Stimulated activated CD8-positive, alpha-beta memory T cell treated with anti-CD3 and anti-CD28 coated beads, Interleukin-12 subunit alpha, Interleukin-12 subunit beta, amount 100 ng/mL, for 1 hour (primary cell): ENCODE measurements around the gene NENF.
"Not testable (repeated sequence)": the region's sequence is repeated elsewhere in the genome, so short reads cannot be mapped to it uniquely, and the experiment has no call there.

Source experiments
- DNase-seq: peaks from one replicate; pipeline ENCODE4 v3.0.0-alpha.2; 2020; ENCODE audit warnings: low read depth

Gene NENF

DNA sequence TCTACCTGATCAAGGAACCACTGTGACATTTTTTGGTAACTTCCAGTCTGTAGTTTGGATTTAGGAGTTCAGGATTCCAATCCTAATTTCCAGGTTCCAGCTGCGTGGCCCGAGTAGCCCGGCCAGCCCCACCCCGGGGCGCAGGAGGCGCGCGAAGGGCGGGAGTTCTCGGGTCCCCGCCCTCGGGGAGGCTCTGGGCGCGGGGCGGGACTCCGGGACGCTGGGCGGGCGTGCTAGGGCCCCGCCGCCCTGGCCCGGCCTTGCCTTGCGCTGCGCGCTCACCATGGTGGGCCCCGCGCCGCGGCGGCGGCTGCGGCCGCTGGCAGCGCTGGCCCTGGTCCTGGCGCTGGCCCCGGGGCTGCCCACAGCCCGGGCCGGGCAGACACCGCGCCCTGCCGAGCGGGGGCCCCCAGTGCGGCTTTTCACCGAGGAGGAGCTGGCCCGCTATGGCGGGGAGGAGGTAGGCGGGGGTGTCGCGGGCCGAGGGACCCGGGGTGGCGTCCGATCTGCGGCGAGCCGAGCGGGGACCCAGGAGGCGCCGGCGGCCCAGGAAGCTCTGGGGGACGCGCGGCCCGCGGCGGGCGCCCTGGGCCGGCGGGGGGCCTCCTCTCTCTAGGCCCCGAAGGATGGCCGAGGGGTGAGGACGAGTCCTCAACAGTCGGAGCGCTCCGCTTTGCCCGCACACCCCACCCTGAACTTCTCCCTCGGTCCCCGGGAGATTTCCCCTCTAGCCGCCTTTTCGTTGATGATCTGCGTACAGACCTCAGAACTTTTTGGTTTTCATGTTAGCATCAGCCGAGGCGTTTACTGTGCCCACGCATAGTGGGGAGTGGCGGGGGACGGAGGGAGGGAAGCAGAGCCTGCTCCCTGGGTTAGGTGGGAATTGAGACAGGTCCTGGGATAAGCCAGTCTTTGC, at the start of gene NENF:
Gene NENF (plus strand): TSS at position 260 of the 916 bp plus-strand sequence. CDS start 24 bp downstream, at position 284.
- peak; percentile 49 for DNase-seq

DNA sequence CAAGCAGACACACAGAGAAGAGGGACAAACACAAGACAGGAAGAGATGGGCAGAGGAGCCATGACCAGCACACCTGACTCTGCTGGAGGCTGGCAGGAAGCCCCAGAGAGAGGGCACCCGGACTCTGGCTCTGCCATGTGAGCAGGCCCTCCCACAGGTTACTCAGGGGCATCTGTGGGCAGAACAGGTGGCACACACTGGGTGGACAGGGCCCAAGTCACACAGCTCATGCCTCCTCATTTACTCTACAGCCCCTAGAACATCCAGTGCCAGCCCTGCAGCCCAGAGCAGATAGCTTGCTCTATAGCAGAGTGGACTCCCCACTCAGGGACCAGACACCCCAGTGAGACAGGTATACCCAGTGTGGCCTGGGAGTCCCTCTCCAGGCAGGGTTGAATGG, 46.7 kb upstream of the NENF start:
- no peak for DNase-seq

DNA sequence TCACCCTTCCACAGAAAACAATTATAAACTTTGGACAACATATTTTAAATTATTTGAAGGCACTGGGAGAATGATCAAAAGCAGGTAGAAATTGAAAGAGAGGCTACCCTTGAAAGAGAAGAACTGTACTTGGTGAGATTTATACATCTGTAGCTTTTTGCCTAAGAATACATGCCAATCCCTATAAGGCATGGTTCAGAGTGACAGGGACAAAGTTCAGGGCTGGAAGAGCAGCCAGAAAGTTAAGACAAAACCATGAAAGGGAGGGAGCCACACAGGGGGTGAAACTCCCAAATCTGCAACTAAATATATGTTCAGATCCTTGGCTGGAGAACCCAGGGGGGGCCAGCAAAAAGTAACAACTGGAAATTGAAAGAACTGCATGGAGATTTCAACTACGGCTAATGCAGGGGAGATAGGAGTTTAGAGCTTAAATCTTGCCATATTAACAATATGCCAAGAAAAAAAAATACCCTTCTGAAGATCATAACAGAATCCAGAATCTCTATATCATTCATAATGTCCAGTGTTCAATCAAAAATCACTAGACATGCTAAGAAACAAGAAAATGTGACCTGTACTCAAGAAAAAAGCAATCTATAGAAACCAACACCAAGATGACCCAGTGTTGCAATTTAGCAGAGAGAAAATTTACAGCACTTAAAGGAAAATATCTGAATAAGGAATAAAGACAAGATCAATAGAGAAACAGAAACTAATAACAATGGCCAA, 43.6 kb upstream of the NENF start:
- DNase-seq, result no peak

DNA sequence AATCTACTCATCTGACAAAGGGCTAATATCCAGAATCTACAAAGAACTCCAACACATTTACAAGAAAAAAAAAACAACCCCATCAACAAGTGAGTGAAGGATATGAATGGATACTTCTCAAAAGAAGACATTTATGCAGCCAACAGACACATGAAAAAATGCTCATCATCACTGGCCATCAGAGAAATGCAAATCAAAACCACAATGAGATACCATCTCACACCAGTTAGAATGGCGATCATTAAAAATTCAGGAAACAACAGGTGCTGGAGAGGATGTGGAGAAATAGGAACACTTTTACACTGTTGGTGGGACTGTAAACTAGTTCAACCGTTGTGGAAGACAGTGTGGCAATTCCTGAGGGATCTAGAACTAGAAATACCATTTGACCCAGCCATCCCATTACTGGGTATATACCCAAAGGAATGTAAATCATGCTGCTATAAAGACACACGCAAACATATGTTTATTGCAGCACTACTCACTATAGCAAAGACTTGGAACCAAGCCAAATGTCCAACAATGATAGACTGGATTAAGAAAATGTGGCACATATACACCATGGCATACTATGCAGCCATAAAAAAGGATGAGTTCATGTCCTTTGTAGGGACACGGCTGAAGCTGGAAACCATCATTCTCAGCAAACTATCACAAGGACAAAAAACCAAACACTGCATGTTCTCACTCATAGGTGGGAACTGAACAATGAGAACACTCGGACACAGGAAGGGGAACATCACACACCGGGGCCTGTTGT, 36.9 kb upstream of the NENF start:
- DNase-seq, result not testable (repeated sequence)

DNA sequence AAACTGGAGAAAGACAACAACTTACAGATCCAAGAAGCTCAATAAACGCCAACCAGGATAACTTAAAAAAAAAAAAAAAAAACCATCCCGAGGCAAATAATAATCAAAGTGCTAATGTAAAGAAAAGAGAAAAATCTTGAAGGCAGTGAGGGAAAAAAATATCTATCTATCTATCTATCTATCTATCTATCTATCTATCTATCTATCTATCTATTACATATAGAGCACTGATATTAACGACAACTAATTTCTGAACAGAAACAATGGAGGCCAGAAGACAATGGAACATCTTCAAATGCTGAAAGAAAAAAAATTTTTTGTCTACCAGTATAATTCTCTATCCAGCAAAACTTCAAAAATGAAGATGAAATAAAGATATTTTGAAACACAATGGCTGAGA, 36.1 kb upstream of the NENF start:
- no peak for DNase-seq

DNA sequence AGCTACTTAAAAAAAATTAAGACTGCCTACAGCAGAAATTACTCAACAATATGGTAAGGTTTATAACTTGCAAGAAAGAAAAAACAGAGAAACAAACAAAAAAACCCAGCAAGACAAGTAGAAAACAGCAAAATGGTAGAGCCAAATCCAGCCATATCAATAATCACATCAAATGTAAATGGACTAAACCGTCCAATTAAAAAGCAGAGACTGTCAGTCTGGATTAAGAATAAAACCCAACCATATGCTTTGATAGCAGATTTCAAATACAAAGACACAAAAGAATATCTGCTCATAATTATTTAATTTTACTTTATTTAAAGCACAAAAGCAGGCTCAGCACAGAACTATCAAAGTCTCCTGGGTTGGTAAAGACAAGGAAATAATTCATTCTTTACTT, 35.5 kb upstream of the NENF start:
- DNase-seq, result no peak

DNA sequence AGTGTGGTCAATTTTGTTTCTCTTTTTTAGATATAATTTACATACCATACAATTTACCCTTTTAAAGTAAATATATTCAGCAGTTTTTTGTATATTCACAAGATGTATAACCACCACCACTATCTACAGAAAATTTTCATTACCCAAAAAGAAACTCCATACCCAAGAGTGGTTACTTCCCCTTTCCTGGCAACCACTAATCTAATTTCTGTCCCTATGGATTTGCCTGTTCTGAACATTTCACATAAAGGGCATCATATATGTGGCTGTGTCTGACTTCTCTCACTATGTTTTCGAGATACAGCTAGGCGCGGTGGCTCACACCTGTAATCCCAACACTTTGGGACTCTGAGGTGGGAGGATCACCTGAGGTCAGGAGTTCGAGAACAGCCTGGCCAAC, 31.7 kb upstream of the NENF start:
- no peak for DNase-seq

DNA sequence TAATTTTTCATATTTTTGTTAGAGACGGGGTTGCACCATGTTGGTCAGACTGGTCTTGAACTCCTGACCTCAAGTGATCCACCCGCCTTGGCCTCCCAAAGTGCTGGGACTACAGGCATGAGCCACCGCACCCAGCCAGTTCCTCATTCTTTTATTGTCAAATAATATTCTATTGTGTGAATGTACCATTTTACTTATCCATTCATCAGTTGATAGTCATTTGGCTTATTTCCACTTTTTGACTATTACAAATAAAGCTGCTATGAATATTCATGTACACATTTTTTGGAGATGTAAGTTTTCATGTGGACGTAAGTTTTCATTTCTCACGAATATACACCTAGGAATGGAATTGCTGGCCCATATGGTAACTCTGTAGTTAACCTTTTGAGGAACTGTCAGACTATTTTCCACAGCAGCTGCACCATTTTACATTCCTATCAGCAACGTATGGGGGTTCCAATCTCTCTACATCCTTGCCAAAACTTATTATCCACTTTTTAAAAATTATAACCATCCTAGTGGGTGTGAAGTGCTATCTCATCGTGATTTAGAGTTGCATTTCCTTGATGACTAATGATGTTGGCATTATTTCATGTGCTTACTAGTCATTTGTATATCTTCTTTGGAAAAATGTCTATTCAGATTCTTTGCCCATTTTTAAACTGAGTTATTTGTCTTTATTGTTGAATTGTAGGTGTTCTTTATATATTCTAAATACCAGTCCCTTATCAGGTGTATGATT, 30.7 kb upstream of the NENF start:
- DNase-seq, result no peak

DNA sequence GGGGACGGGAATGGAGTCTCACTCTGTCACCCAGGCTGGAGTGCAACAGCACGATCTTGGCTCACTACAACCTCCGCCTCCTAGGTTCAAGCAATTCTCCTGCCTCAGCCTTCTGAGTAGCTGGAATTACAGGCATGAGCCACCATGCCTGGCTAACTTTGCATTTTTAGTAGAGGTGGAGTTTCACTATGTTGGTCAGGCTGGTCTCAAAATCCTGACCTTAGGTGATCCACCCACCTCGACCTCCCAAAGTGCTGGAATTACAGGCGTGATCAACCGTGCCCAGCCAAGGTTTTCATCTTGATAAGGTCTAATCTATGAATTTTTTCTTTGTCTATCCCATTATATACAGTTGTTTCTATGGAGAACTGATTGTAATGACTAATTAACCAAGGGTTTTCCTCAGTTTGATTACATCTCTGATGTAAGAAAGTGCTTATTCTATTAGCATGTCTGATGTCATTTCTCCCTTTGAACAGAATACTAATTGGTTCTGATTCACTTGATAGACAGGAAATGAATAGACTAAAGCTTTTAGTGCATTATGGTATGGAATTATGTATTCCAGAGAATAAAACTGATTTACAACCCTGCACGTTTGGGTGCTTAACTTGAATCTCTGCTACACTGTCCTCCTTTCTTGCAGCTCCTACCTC, 29.9 kb upstream of the NENF start:
- DNase-seq, result no peak

DNA sequence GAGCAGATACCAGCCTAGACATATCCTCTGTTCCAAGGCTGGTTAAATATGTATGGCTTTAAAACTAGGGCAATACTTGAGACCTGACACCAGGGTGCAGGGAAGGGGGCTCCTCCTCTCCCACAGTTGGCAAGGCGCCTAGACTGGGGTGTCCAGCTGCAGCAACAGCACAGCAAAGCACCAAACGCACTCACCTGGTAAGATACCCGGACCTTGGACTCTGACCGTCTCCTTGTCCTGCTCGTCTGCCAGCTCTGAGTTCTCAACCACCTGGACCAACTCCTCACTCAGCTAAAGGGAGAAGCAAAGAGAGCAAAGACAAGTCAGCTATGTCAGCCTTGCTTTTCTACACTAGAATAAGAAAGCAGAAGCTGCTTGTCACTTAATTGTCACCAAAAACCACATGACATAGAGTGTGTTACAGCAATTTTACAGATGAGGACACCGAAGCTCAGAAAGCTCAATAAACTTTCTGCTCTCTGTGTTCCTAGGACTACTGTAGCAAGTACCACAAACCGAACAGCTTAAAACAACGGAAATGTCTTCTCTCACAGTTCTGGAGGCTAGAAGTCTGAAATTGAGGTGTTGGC, 22.4 kb upstream of the NENF start:
- no peak for DNase-seq

DNA sequence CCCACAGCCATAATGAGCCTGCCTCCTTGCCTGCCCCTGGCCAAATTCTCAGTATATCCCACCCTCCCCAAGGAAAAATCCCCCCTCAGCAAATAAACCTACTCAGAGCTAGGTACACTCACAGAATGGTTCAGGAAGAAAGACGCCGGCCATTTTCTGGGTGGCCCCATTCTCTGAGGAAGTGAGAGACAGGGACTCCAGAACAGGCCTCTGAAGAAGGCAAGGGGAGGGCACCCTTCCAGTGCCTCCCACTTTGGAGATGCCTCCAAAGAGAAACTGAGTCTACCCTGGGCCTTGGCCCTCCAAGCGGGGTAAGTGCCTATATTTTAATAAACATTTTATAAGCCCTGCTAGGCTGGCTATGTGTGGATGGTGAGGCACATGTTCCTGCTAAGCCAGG, 20.3 kb upstream of the NENF start:
- no peak for DNase-seq

DNA sequence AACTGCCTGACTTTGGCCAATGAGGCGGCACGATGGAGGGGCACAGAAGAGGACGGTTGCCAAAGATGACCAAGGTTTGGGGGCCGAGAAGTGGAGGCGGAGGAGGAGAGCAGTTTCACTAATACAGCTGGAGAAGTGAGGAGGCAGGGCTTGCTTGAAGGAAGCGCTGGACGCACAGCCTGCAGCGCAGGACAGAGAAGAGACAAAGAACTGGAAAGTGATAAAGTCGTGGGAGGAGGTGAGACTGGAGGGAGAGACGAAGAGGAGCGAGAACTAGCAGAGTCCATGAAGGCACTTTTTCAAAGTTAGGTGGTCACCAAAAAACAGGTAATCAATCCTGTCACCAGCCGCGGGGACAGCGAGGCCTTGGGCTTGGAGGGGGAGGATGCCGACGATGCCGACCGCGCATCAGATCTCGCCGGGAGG, 18.8 kb upstream of the NENF start:
- no peak for DNase-seq

DNA sequence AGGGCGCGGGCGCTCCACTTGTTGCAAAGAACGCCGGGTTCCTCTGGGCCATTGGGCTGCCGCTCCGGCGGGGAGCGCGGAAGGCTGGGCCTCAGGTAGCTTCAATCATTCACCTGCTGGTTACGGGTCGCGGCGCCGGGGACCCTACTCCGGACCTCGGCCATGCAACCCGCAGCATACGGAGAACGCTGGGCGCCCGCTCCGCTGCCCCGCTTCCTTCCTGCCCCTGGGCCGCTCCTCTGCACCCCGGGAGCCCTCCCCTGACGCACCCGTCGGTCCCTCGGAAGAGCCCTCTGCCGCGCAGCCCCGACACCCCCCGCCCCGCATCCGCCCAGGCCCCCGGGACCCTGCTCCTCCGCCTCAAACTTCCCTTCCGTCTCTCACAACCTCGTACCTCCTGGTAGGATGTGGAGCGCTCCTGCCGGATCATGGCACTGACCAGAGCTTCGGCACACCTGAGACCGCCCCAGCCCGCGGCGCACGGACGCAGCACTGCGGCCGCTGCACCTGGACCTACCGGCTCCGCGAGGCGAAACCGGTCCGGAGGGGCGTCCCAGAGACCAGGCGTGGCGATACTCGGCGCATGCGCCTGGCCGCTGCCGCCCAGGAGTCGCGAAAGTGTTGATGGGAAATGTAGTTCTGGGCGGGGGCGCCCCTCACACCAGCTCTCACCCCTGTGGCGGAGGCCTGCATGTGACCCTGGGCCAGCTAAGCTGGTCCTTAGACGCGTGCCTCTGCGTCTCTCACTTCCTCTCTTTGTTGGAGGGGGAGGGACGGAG, 18.2 kb upstream of the NENF start, which contains the start of gene PACC1:
Gene PACC1 (minus strand): TSS at position 559 of the 779 bp plus-strand sequence. CDS start 129 bp downstream, at position 430.
- DNase-seq, result peak; percentile 73

DNA sequence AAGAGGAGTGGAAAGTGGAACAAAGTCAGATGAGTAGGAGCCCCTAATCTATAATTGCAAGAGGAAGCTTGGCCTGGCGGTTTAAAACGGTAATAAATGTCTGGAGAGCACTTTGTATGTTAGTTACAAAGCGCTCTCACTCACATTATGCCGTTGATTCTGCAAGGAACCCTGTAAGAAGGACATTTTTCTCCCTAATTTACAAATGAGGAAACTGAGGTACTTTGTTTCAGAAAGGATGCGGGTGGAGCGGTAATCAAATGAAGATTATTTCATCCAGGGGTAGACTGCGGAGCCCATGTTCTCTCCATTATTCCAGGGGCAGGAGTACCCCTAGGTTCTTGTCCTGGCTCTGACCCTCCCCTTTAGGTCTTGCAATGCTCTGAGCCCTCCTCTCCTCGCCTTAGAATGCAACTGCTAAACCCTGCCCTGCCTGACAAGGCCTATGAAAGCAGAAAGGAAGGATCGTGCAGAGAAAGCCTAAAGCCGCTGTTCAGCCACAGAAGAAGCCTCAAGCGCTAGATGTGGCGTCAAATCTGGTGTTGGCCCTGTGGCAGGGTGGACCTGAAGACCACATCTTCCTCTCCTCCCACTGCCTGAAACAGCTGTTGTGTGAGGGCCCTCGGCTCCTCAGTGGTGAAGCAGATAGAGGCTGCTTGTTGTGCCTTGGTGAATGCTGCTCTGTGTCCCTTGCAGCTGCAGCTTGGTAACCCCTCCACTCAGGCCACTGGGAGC, 17.4 kb upstream of the NENF start:
- DNase-seq, result no peak

DNA sequence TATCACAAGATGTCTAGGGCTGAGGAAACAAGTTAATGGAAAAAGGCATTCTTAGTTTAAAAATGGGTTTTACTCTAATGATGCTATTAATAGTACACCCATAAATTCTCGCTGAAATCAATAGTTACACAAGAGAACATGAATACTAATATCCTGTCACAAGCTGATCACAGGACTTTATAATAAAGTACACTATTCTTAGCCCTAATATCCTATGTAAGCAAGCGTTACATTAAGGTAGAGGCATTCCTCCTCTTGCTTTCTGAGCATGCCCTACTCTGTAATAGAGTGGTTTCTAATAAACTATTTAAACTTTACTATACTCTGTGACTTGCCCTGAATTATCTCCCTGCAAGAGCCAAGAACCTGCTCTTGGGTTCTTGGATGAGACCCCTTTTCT, 11.6 kb upstream of the NENF start:
- no peak for DNase-seq

DNA sequence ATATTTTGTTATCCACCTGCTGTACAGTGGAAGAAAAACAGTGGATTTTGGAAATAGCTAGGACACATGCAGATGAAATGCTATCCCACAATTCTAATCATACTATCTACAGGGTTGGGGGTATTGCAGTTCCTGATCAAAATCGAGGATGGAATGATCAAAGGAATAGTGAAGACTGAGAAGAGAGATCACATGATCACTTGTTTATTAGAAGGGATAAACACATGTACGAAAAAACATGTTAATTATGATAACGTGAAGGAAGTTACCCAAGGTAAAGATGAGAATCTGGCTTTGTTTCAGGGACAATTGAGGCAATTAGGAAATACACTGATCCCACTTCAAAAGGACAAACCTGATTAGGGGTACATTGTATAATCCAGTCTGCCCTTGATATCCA, 8.8 kb upstream of the NENF start:
- DNase-seq, result no peak

DNA sequence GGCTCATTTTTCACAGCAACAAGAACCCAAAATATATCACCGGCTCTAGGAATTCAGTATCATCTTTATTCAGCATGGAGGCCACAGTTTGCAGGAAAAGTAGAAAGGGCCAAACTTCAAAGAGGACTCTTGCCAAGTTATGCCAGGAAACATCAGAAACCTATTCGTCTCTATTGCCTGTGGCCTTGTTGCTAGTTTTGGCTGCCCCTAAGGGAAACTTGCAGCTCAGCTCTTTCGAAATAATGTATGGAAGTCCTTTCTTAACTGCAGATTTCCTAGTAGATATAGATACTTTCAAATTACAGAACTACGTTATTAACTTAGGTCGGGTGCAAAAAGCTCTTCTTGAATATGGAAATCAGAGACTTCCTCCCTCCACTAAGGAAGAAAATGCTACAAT, 4.2 kb upstream of the NENF start:
- DNase-seq, result no peak

DNA sequence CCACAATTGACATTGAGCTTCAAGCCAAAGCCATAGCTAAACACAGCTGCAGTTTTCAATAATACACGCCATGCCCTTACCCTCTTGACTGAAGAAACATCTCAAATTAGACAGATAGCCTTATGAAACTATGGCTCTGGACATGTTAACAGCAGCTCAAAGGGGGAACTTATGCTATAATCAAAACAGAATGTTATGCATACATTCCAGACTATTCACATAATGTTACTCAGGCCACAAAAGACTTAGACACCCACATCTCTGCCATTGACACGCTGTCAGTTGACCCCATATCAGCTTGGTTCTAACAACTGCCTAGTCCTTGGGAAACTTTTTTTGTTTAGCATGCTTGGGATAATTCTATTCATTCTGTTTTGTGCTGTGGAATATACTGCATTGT, 2.3 kb upstream of the NENF start:
- DNase-seq, result no peak

DNA sequence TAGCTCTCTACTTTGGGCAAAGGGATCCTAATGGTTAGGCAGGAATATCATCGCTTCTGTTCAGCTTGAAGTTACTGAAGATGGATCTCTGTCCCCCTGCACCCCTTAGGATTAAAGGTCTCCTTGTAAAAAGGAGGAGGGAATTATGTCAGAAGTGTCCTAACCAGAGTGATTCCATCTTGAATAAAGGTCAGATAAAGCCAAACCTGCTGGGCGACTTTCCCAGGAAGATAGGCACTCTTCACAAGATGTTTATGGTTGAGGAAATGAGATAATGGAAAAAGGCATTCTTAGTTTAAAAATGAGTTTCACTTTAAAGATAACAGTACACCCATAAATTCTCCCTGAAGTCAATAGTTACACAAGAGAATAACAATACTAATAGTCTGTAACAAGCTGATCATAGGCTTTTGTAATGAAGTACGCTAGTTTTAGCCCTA, 1.7 kb upstream of the NENF start:
- no peak for DNase-seq
